HG02623 (cell line): ENCODE data around the gene SMIM35.

Experiments used
- ATAC-seq: cut with Tn5 transposase; IDR thresholded peaks from one replicate; pipeline ENCODE4 v1.9.1; 2021; ENCODE audit warnings: moderate library complexity; ENCODE audit not compliant: unreplicated experiment

SMIM35 gene

GRCh38 chr11:118007040-118007439 is 79.7 kb downstream of the SMIM35 start:
- no peak for ATAC-seq

GRCh38 chr11:118006153-118006534 is 80.6 kb downstream of the SMIM35 start:
- ATAC-seq = no peak

- no peak for ATAC-seq
These were observed 81.3 kb downstream of the SMIM35 start for GRCh38 chr11:118005224-118006152.

GRCh38 chr11:118004543-118005223 is 82.1 kb downstream of the SMIM35 start:
- no peak for ATAC-seq

GRCh38 chr11:118003456-118003855 is 83.3 kb downstream of the SMIM35 start:
- ATAC-seq = no peak

GRCh38 chr11:118002541-118003423 is 84.0 kb downstream of the SMIM35 start:
- no peak for ATAC-seq

- ATAC-seq = no peak
These were observed 84.7 kb downstream of the SMIM35 start for GRCh38 chr11:118002010-118002540.

- ATAC-seq = no peak
These were observed 85.2 kb downstream of the SMIM35 start for GRCh38 chr11:118001494-118001971.

- ATAC-seq = no peak
These were observed 85.9 kb downstream of the SMIM35 start for GRCh38 chr11:118000850-118001228.

GRCh38 chr11:118000067-118000849 is 86.5 kb downstream of the SMIM35 start:
- ATAC-seq = no peak

- no peak for ATAC-seq
These were observed 87.3 kb downstream of the SMIM35 start for GRCh38 chr11:117999354-117999993.

GRCh38 chr11:117998664-117999353 is 88.0 kb downstream of the SMIM35 start:
- ATAC-seq = no peak

GRCh38 chr11:117997823-117998579 is 88.8 kb downstream of the SMIM35 start:
- peak; percentile 62 for ATAC-seq

GRCh38 chr11:117997406-117997805 is 89.4 kb downstream of the SMIM35 start:
- no peak for ATAC-seq

GRCh38 chr11:117996058-117996457 is 90.7 kb downstream of the SMIM35 start:
- ATAC-seq = no peak

- ATAC-seq = no peak
These were observed 91.3 kb downstream of the SMIM35 start for GRCh38 chr11:117995472-117995871.

GRCh38 chr11:117993988-117994745 is 92.6 kb downstream of the SMIM35 start:
- ATAC-seq = no peak
